HS-5 (cell line): ENCODE measurements around the gene EPHB2.

Source experiments
- DNase-seq: peaks from one replicate; pipeline ENCODE4 v3.0.0-alpha.2; 2012; ENCODE audit warnings: low read depth

The EPHB2 gene

DNA sequence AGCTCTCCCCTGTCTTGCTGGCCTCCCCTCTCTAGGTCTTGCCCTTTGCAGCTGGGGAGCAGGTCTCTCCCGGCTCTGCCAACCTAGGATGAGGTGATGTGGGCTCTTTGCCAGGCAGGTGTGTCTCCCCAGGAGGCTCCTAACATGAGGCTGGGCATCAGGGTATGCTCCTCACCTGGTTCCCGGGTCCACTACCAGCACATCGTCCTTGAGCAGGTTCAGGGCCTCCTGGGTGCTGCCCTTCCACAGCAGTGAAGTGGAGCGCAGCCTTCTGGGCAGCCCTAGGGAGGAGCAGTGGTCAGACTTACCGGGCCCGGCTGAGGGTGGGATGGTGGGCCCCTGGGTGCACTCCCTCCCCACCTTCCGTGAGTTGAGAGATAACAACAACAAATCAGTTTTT is 244.5 kb downstream of the EPHB2 start:
- DNase-seq, result no peak

DNA sequence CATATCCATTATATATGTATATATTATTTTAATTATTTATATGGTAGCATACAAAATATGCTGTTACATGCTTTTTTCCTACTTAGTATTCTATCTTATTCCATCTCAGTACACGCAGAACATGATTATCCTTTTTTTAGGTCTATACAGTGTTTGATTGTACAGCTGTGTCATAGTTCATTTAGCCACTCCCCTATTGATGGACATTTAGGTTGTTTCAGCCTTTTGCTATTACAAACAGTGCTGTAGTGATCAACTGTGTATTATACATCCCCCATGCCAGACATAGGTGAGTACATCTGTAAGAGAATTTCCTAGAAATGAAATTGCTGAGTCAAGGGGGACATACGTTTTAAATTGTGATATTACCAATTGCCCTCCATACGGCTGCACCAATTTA is 246.4 kb downstream of the EPHB2 start:
- DNase-seq, result no peak

DNA sequence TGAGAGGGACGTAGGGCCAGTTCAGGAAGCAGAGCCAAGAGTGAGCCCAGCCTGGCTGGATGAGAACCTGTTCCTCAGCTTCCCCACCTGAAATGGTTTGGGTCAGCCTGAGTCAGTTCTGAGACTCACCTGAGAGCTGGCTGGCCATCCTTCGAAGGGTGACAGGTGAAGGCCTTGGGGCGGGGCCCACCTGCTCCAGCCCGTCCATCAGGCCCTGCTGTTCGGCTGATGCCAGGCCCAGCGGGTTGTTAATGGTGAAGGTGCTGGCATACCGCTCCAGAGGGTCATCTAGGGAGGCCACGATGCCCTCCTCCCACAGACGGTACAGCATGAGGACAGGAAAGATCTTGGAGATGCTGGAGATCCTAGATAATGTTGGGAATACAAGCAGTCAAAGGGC is 247.9 kb downstream of the EPHB2 start:
- no peak for DNase-seq

DNA sequence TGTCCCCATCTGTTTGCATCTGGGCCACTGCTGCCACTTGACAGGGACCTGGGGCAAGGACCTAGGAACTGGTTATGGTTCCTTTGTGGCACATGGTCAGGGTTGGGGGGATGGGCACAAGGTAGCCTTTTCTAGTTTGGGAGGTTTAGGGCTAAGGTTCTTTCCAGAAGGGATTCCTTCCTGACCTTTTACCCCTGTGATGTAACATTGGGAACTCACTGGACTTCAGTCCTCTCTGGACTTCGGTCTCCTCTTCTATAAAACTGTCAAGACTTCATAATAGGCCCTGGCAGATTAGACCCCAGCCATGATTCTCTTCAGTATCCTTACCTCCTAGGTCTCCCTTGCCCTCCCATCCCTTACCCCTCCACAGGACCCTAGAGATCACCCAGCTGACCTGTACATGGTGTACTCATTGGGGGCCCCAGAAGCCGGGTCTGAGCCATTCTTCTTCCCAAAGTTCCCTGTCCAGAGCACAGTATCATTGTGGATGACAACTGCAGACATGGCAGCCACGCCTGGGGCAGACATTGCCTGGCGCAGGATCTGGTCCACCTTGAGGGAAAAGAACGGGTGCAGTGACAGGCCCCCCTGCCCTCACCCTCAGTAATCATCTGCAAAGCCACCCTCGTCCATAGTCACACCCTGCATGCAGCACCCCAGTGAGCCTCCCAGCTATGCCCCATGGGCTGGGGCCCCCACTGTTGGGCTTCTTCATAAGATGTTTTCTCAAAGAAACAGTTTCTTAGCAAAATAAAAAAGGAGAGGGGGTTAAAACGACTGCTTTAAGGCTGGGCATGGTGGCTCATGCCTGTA is 249.1 kb downstream of the EPHB2 start:
- DNase-seq, result no peak

DNA sequence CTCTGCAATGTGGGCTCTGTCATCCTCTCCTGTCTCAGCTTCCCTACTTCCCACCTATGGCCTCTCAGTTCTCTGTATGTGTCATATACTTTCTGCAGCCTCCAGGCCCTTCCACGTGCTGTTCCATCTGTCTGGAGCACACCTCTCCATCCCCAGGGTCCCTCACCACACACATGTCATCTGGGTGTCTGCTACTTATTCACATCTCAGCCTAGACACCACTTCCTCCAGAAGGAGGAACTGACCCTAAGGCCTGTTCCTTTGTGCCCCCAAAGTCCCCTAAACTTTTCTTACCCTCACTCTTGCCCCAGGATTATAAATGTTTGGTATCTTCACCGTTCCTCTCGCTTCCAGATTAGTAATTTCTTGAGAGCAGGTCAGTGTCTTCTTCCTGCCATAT is 251.9 kb downstream of the EPHB2 start:
- DNase-seq, result no peak

DNA sequence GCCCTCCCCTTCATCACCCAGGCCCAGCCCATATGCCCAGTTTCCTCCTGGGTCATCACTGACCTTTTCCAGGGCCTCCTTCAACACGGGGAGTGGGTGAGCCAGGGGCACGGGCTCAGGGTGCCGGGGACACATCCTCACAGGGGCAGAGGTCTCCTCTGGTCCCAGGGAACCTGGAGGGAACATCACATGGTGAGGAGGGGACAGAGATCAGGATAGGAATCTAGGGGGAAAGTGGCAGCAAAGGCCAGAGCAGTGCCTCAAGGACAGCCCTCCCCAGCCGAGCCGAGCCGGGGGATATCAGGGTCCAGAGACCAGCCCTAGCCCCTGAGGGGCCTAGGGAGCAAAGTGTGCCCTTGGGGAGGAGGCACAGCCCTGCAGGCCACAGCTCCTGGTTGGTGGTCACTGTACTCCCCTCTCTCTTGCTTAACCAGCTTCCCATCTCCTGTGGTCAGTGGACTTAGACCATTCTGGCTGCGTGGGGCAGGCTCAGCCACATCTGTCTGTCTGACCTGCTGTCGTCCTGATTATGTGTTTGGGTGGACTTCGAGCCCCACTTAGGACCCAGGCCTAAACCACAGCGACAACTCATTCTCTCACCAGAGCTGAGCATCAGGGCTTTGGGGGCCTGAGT is 252.5 kb downstream of the EPHB2 start:
- DNase-seq, result no peak

DNA sequence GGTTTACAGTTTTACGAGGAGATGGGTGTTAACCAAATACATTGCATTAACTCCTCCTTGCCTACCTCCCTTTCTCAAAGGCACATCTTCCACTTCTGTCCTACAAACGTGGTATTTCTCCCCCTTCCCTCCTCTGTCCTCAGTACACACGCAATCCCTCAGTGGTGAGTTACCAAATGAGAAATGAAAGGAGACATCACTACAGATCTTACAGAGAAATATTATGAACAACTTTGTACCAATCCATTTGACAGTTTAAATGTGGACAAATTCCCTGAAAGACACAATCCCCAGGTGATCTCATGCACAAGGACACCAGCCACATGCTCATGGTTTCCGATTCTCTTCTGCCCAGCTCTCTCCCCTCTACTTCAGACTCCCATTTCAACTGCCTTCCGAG is 255.7 kb downstream of the EPHB2 start:
- no peak for DNase-seq

DNA sequence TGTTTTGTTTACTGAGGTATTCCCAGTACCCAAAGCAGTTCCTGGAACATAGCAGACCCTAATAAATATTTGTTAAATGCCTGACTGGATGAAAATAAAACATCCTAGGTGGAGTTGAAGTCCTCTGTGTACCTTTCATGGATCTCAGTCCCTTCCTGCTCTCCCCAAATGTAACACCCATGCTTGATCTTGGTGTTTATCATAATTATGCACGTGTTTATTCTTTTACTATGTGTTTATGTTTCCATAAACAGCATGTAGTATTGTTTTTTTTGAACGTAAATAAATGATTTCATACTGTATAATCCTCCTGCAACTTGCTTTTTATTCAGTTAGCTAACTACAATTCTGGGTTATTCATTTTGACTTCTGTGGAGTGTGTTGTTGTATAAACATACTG is 257.2 kb downstream of the EPHB2 start:
- DNase-seq, result no peak

DNA sequence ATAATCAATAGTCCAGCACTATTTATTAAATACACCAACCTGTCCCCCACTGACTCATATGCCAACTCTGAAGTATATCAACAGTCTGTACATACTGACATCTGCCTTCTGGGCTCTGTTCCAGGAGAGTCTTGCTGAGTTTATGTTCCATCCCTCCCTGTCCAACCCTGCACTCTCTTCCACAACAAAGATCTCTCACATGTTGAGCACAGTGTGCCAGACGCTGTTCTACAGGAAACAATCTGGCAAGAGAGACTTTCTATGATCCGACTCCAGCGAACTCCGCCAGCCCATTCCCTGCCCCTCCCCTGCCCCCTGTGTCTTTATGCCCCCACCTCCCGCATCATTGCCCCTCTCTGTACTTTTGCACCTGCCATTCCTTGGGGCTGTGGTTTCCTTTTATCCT is 258.7 kb downstream of the EPHB2 start:
- DNase-seq, result peak; percentile 20

DNA sequence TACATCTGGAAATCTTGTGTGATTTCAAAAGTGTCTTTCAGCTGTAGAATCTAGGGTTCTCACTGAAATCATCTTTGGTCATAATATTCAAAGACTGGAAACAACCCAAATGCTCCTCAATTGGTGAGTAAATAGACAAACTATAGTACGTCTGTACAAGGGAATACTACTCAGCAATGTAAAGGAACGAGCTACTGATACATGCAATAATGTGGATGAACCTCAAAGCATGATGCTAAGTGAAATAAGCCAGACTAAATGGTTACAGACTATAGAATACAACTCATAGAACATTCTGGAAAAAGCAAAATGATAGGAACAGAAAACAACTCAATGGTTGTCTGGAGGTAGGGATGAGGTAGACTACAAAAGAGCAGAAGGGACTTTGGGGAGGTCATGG is 259.5 kb downstream of the EPHB2 start:
- no peak for DNase-seq
